DMS79 (cell line): ENCODE data around the gene SLC30A7.
A peak's percentile ranks its signal among the peaks of the same experiment; 100 is the strongest.
"Not testable (repeated sequence)": the region's sequence is repeated elsewhere in the genome, so short reads cannot be mapped to it uniquely, and the experiment has no call there.

Source experiments
- DNase-seq: peaks from one replicate; lab custom pipeline; 2025; lab: John Stamatoyannopoulos, UW

SLC30A7 gene

DNA sequence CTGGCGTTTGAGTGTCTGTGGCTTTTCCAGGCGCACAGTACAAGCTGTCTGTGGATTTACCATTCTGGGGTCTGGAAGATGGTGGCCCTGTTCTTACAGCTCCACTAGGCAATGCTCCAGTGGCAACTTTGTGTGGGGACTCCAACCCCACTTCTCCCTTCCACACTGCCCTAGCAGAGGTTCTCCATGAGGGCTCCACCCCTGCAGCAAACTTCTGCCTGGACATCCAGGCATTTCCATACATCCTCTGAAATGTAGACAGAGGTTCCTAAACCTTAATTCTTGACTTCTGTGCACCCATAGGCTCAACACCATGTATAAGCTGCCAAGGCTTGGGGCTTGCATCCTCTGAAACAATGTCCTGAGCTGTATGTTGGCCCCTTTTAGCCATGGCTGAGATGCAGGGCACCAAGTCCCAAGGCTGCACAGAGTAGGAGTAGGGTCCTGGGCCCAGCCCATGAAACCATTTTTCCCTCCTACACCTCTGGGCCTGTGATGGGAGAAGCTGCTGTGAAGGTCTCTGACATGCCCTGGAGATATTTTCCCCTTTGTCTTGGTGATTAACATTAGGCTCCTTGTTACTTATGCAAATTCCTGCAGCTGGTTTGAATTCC is 5.9 kb upstream of the SLC30A7 start:
- not testable (repeated sequence) for DNase-seq

DNA sequence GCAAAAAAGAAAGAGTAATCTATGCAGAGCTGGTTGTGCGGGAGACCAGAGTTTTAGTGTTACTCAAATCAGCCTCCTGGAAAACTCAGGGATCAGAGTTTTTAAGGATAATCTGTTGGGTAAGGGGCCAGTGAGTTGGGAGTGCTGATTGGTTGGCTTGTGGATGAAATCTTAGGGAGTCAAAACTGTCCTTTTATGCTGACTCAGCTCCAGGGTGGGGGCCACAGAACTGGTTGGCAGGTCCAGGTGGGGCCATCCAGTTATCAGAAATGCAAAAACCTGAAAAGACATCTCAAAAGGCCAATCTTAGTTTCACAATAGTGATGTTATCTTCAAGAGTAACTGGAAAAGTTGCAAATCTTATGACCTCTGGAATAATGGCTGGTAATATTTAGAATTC is 4.5 kb upstream of the SLC30A7 start:
- DNase-seq: no peak

DNA sequence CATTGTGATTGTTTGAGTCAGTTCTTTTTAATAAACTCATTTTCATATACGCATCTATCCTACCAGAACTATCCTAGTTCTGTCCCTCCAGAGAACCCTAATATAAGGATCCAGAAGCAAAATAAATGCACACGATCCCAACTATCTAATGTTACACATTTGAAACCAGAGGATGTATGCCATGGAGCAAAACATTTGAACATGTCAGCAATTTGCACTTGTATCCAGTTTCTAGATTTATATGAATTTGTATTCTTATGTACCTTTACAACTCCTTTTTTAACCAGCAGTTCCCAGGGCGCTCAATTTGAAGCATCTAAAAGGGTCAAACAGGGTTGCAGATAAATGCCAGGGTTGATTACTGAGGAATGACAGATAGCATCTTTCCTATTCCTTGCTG is 3.3 kb upstream of the SLC30A7 start:
- DNase-seq: no peak

DNA sequence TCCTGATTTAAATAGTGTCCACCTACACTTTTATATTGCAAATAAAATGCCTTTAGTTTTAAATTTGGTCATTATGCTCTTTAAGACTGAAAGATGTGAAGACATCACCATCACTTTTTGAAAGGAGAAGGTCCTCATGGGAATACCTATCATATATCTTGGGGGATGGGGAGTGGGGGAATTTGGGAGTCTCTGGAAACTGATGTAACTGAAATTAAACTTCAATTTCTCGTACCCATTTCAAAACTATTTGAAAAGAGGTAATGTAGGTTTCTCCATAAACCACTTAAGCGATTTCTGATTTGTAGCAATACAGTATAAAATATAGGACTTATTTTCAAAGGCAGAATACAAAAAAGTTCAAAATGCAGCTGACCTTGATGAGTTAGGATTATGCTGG is 2.2 kb upstream of the SLC30A7 start:
- no peak for DNase-seq

DNA sequence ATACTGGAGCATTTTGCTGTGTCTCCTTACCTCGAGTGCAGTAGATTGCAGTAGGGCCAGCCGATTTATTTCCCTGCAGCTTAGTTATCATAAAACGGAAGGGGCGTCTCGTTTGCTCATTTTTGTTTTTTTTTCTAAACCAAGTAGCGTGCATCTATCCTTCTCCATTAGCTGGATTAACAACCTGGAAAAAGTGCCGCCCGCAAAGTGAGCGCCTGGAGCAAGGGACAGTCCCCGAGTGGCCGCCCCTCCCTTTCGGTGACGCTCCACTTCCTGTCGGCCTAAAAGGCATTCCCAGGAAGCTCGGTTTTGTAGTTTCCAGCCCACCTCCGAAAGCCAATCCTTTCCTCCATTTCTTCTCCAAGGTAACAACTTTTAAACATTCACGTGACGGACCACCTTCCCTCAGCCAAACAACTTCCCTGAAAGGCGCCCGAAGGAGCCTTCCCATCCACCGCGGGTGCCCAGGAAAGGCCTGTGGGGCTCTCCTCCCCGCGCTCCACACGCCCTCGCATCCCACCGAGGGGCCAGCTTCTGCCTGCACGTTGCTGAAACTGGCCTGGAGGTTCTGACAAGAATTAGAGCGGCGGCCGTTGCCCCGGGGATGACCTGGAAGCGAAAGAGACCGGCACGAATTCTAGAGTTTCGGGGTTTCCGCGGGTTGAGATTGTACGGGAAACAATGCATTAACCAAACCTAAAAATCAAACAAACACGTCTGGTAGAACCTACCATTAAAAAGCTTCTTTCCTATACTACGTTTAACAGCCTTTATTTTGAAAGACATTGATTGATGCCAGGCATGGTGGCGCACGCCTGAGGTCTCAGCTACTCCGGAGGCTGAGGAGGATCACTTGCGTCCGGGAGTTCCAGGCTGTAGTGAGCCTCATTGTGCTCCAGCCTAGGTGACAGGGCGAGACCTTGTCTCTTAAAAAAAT is 1.0 kb upstream of the SLC30A7 start, which contains the start of gene EXTL2:
EXTL2 (minus strand) TSS at position 240 of the 937 bp plus-strand sequence. CDS start 6,085 bp downstream, outside the sequence.
- DNase-seq: peak; percentile 93

DNA sequence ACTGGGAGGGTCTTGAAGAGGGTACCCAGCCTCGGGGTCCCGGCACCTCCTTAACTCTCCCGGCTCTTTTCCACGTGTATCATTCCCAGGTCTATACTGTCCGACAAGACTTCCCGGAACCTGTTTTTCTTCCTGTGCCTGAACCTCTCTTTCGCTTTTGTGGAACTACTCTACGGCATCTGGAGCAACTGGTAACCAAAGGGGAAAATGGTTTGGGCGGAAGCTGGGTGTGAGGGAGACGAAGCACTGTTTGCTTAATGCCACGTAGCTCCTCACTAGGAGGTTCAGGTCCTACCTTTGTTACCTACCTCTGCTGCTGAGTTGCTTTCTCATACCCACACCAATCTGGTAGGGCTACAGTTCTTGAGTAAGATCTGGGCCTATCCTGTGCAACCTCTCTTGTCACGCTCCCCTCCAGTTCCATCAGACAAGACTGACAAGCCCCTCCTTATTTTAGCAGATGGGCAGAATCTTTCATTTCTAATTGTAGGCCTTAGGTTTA is 642 bp downstream of the SLC30A7 start:
- DNase-seq: peak; percentile 31

DNA sequence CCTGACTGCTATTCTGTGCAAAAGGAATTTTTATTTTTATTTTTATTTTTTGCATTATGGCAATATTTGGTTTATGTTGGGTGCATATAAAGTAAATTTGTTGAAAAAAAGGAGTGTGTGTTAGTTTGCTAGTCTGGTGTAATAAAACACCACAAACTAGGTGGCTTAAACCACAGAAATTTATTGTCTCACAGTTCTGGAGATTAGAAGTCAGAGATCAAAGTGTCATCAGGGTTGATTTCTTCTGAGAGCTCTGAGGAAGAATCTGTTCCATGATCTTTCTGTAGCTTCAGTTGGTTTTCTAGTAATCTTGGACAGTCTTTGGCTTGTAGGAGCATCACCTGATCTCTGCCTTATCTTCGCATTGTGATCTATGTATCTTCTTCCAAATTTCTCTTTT is 6.5 kb downstream of the SLC30A7 start:
- DNase-seq: no peak

DNA sequence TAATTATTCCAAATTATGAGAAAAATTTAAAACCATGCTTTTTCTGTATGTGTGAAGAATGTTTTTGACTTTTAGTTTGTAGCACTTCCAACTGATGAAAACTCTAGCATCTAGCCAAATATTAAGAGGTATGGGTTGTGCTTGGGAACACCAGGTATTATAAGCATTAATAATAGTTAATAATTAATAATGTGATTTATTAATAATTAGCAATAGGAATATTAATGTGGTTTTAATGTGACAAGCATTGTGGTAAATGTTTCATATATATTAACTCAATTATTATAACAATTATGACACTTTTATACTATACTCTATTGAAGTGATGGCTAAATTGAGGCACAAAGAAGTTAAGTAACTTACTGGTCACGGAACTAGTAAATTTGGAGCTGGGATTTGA is 7.9 kb downstream of the SLC30A7 start:
- no peak for DNase-seq

DNA sequence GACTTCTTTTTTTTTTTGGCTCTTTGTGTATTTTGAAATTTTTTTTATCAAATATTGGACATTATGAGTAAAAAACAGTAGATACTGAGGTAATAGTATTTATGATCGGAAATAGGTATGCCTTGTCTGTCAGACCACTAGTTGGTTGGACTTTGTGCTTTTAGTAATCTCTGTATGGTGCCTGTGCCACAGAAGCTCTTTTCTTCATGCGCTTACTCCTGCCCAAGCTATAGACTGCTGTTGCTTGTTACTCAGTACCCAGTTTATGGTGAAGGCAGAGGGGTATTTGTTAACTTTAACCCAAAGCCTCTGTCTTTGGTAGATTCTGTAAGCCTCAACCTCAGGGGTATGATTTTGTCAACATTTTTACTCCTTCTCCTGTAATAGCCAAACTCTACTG is 8.6 kb downstream of the SLC30A7 start:
- no peak for DNase-seq

DNA sequence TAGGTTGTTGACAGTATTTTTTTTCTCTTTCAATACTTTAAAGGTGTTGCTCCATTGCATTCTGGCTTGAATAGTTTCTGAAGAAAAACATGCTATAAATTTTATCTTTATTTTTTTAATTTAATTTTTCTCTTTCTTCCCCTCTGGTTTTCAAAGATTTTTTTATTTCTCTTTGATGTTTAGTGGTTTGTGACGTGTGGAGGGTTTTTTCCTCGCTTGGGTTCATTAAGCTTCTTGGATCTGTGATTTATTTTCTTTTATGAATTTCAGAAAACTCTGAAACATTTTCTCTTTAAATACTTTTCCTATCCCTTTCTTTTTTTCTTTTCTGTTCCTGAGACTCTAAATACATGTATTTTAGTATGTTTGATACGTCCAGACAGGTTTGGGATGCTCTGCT is 9.3 kb downstream of the SLC30A7 start:
- no peak for DNase-seq

DNA sequence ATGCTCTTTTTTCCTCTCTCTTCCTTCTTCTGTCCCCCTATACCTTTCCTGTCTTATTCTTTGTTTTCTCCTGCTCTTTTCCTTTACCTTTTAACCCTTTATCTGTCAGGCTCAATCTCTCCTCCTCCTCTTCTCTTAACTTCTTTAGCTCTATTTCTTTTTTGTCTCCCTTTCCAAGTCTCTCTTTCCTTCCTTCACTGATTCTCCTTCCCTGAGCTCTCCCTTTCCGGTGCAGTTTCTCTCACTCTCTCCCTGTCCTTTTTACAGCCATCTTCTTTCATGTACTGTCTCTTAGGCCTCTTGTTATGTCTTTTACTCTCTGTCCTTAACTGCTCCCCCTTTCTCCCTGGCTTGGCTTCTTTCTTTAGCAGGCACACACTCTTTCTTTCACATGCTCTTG is 12.0 kb downstream of the SLC30A7 start:
- DNase-seq: no peak

DNA sequence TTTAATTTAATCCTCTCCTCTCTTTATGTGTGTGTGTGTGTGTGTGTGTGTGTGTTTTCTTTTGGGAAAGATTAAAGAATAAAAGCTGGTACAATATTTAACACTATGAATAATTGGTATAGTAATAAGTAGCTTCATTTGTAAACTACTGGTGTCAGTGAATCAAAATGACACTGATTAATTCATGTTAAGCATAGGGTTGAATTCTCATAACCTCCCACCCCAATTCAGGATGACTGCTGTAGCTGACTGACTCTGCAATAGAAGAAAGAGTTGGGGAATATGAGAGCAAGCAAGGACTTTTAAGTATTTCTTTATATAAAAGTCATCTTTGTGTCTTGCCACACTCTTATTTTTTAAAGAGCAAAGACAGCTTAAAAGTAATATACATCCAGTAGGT is 13.1 kb downstream of the SLC30A7 start:
- no peak for DNase-seq

DNA sequence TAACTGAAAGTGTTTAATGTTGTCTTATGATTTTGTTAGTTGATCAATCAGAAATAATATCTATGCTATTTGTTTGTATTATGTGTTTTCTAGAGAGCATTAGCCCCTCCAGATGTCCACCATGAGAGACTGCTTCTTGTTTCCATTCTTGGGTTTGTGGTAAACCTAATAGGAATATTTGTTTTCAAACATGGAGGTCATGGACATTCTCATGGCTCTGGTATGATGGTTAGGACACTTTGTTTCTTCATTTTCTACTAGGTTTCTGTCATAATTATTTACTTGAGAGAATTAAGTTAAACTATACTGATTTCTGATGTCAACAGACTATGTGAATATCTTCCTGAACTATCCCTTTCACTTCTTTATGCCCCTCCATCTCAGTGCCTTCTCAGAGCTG is 16.1 kb downstream of the SLC30A7 start:
- DNase-seq: no peak

DNA sequence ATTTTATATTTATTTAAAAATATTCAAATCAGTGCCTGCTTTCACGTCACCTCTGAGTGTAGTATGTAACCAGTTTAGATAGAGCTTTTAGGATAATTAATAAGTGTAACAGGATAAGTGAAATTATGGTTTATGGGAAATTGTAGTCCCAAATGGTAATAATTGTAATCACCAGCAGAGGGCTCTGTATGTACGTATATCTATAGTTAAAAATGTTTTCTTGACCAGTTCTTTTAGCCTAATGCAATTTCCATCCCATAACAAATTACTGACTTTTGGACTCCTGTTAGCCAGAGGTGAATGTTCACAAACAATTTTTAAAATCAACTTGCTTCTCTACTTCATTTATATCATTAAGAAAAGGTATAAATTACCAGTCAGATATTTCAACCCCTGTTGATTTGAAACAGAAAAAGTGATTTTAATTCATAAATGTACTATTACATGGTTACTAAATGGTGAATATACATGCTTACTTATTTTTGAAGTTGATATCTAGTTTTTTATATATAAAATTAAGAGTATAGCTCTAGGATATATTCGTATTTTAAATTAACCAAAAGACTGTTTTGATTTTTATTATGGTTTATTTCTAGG is 25.3 kb downstream of the SLC30A7 start:
- DNase-seq: no peak

DNA sequence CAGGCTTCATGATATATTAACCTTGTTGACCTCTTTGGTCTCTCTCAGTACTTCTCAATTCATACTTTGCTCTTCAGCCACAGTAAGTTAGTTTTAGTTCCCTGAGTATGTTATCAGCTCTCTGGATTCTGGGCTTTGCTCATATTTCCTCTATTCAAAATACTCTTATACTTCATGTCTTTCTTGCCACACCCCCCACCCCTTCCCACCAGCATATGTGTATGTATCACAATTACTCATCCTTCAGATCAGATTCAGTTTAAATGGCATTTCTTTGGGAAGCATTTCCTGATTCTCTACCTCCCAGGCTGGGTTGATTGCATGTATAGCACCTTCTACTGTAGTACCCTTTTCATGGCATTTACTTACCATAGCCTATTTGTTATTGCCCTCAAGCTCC is 28.3 kb downstream of the SLC30A7 start:
- no peak for DNase-seq

DNA sequence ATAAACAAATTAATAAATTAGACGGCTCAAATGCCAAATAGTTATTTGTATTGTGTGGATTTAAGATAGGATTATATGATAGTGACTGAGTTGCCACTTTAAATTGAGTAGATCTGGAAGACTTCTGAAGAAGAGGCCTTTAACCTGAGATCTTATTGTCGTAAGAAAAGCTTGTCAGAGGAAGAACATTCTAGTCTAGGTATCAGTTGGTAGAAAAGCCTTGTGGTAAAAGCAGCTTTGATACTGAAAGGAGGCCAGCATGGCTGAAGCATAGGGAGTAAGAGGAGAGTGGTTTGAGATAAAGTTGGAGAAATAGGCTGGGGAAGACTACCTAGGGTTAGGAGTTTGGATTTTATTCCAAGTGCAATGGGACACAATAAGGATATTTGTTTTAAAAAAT is 29.1 kb downstream of the SLC30A7 start:
- DNase-seq: no peak

DNA sequence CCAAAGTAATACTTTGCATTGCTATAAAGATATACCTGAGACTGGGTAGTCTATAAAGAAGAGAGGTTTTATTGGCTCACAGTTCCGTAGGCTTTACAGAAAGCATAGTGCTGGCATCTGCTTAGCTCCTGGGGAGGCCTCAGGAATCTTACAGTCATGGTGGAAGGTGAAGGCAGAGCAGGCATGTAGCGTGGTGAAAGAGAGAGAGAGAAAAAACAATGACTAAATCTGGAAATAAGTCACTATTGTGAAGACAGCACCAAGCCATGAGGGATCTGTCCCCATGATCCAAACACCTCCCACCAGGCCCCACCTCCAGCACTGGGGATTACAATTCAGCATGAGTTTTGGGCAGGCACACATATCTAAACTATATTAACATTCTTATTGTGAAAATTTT is 30.4 kb downstream of the SLC30A7 start:
- no peak for DNase-seq

DNA sequence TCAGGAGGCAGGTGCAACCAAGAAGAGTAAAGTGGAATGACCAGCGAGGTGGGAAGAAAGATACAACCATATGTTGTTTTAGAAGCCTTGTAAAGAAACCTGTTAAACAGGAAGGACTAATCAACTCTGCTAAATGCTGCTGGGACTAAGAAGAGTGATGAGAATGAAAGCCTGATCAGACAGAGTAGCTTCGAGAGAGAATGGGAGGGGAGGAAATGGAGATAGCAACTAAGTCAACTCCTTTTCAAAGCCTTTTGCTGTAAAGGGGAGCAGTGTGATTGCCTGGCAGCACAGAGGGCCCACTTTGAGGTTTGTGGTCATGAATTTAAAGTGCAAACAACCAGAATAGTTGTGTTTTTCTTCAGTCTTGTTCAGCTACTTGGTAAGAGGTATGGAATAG is 31.4 kb downstream of the SLC30A7 start:
- no peak for DNase-seq

DNA sequence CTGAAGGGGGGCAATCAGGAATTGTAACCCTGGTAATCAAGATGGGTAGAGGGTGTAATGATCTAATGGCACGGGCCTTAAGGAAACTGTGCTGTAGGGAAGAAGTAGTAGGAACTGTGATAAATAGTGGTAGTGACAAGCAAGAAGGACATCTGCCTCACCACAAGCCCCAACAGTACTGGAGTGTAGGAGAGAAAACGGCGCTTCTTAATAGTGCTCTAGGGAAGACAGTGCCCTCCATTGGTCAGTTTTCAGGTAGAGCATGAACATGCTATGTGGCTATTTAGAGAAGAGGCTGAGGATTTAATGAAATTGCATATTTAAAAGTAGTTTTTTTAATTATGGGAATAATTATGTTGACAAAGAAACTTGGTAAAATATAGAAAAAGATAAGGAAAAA is 32.2 kb downstream of the SLC30A7 start:
- DNase-seq: no peak

DNA sequence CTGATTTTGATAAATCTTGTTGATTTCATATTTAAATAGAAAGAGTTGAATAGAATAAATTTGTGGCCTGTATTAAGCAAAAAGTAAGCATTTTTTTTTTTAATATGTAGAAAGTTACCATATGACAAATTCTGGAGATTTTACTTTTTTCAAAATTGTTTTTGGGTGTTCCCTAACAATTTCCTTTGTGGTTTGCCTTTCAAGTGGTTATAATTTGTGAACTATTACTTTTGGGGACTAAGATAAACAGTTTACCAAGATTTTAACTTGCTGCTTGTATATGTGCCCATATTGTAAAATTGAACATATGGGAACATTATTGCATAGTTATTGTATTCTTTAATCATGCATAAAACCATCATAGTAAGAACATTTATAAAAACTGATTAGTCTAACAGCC is 34.6 kb downstream of the SLC30A7 start:
- DNase-seq: no peak

DNA sequence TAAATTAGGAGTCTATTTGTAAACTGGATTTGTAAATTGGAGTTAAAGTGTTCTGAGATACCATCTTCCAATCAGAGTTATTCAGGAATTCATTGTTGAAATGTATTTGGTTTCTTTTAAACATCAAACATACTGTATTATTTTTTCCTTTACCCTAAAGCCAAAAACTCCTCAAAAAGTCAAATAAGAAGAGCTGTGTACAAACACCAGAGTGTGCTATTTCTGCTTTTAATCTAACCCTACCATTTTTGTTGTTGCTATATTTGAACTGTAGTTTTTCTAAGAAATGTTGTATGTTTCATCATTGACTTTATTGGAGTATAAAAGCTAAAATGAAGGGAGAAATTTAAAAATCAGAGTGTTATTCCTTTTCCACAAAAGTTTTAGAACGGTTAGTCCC is 35.8 kb downstream of the SLC30A7 start:
- no peak for DNase-seq

DNA sequence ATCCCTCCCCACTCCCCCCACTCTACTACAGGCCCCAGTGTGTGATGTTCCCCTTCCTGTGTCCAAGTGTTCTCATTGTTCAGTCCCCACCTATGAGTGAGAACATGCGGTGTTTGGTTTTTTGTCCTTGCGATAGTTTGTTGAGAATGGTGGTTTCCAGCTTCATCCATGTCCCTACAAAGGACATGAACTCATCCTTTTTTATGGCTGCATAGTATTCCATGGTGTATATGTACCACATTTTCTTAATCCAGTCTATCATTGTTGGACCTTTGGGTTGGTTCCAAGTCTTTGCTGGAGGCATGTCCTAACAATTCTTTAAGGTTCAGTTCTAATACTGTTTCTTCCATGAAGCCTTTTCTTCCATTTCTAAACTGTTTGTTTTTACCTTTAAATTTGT is 37.7 kb downstream of the SLC30A7 start:
- not testable (repeated sequence) for DNase-seq
